ENCODE data around the gene OPN3.

DNA sequence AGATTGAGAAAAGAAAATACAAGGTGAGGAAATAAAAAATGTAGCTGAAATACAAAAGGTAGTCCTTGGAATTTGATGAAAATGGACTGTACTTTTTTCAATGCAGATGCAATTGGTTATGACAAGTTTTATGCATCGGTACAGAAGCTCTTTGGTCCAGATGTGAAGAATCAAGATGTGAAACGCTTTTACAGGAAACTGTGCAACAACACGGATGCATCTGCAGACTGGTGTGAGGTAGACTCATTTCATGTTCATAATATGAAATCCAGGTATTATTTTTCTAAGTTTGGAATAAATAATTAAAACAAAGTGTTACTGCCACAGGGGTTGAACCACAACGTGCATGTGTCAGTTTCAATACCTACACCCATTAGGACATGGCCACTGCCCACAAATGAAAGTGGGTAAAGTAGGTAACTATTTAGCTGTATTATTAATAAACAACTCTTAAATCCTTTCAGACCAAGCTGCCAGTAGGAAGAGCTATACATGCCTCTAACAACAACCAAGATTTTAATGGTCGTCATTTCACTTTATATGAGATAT lies 20.3 kb upstream of the OPN3 start:
- TF ChIP-seq POLR2A (IDR thresholded peaks at IDR 0.05; ENCODE audit: extremely low read depth, insufficient read length): no peak
- TF ChIP-seq, protein P1, sequence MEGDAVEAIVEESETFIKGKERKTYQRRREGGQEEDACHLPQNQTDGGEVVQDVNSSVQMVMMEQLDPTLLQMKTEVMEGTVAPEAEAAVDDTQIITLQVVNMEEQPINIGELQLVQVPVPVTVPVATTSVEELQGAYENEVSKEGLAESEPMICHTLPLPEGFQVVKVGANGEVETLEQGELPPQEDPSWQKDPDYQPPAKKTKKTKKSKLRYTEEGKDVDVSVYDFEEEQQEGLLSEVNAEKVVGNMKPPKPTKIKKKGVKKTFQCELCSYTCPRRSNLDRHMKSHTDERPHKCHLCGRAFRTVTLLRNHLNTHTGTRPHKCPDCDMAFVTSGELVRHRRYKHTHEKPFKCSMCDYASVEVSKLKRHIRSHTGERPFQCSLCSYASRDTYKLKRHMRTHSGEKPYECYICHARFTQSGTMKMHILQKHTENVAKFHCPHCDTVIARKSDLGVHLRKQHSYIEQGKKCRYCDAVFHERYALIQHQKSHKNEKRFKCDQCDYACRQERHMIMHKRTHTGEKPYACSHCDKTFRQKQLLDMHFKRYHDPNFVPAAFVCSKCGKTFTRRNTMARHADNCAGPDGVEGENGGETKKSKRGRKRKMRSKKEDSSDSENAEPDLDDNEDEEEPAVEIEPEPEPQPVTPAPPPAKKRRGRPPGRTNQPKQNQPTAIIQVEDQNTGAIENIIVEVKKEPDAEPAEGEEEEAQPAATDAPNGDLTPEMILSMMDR (IDR thresholded peaks at IDR 0.05; ENCODE audit: low read depth, low read length): no peak

Measured in NB4 (cell line).